CD4-positive, alpha-beta memory T cell (primary cell): Measurements from ENCODE around the gene RANBP10. TPM values are rescaled to one million over a fixed set of nuclear protein-coding genes. Genes with fewer than 3 reads are reported as not detected.
A peak's percentile ranks its signal among the peaks of the same experiment; 100 is the strongest.

Experiments used
- CTCF ChIA-PET: fragments of 350-600 bp; sonication (Branson Sonifier 250); formaldehyde crosslinking; loops from one replicate; lab custom pipeline; 2021; ENCODE audit warnings: inconsistent platforms; ENCODE audit not compliant: partially characterized antibody; lab: Charles Lee
- POLR2A ChIA-PET: fragments of 350-600 bp; sonication (Branson Sonifier 250); formaldehyde crosslinking; loops from one replicate; lab custom pipeline; 2021; ENCODE audit not compliant: partially characterized antibody; lab: Charles Lee
- DNase-seq, 5 donors: peaks; one replicate each; pipeline versions ENCODE4 v3.0.0 to v3.0.0-alpha.2; 2020 to 2022; ENCODE audit warnings: mixed read lengths in 1 of 5
- H3K27ac ChIP-seq: one replicate; pipeline ENCODE4 v1.7.0; 2013; ENCODE audit warnings: low read depth, low read length
- H3K27me3 ChIP-seq: 2 replicates; pipeline ENCODE4 v1.7.0; 2013; ENCODE audit warnings: mild to moderate bottlenecking, low read length, moderate library complexity; ENCODE audit not compliant: insufficient read depth
- H3K36me3 ChIP-seq: 2 replicates; pipeline ENCODE4 v1.7.0; 2013; ENCODE audit warnings: mild to moderate bottlenecking, low read length, moderate library complexity; ENCODE audit not compliant: insufficient read depth
- H3K4me1 ChIP-seq: 2 replicates; pipeline ENCODE4 v1.7.0; 2013; ENCODE audit warnings: mild to moderate bottlenecking, low read length, moderate library complexity; ENCODE audit not compliant: insufficient read depth
- H3K4me3 ChIP-seq, 2 donors: one replicate each; pipeline ENCODE4 v1.7.0; 2013; ENCODE audit warnings: low read length in 2 of 2, mild to moderate bottlenecking in 1 of 2
- H3K9me3 ChIP-seq, 2 donors: one replicate each; pipeline ENCODE4 v1.7.0; 2013; ENCODE audit warnings: low read length in 2 of 2, control low read depth in 1 of 2; ENCODE audit not compliant: control insufficient read depth in 1 of 2
- H3K27ac Mint-ChIP-seq, 7 donors: one replicate each; pipeline ENCODE4 v1.8.0; 2020 to 2021; ENCODE audit warnings: mixed read lengths in 7 of 7, mild to moderate bottlenecking in 6 of 7, inconsistent platforms in 3 of 7, moderate library complexity in 3 of 7
- H3K27me3 Mint-ChIP-seq, 2 donors: one replicate each; pipeline ENCODE4 v1.8.0; 2020 to 2021; ENCODE audit warnings: mixed read lengths in 2 of 2
- H3K36me3 Mint-ChIP-seq, 2 donors: one replicate each; pipeline ENCODE4 v1.8.0; 2020 to 2021; ENCODE audit warnings: mixed read lengths in 2 of 2, inconsistent platforms in 1 of 2, mild to moderate bottlenecking in 1 of 2
- H3K4me1 Mint-ChIP-seq, 4 donors: one replicate each; pipeline ENCODE4 v1.8.0; 2020 to 2021; ENCODE audit warnings: mixed read lengths in 4 of 4, mild to moderate bottlenecking in 1 of 4
- H3K4me3 Mint-ChIP-seq, 8 donors: one replicate each; pipeline ENCODE4 v1.8.0; 2020 to 2021; ENCODE audit warnings: mixed read lengths in 8 of 8, mild to moderate bottlenecking in 7 of 8, moderate library complexity in 6 of 8, inconsistent platforms in 3 of 8
- H3K9me3 Mint-ChIP-seq, 8 donors: one replicate each; pipeline ENCODE4 v1.8.0; 2020 to 2021; ENCODE audit warnings: mixed read lengths in 8 of 8, mild to moderate bottlenecking in 5 of 8, inconsistent platforms in 3 of 8, moderate library complexity in 1 of 8
- intact Hi-C: fragments of 100-400 bp; cut with micrococcal nuclease; formaldehyde crosslinking; loops from one replicate; pipeline ENCODE4 v1.15.1; 2023
- polyA plus RNA-seq, 2 donors: library from polyadenylated mRNA; unstranded; fragments of 300-500 nt; fragmentation: Illumina TruSeq; gene quantifications; one replicate each; pipeline ENCODE4 v1.2.3, GENCODE V29; 2021
- total RNA-seq, 2 experiments: library from RNA; stranded (reverse); gene quantifications; one replicate each; pipeline ENCODE4 v1.2.3, GENCODE V29; 2021

The RANBP10 gene
- total and polyA plus RNA-seq, 4 experiments from 2014 or later, result 7.1 to 27.8 (median 20.1) TPM

- H3K36me3 Mint-ChIP-seq, result peaks cover 19 to 64% of the 10 kb centered on the region in 2 donors
- CTCF ChIA-PET, result no interaction called here
- no peak overlapping the region for H3K4me3 Mint-ChIP-seq
Measured at GRCh38 chr16:67730326-67730725, 76.0 kb downstream of the RANBP10 start.

GRCh38 chr16:67729636-67730248 is 76.6 kb downstream of the RANBP10 start:
- H3K27ac Mint-ChIP-seq, result no peak overlapping the region
- DNase-seq, result no peak
- peaks cover 22 to 65% of the 10 kb centered on the region in 2 donors for H3K36me3 Mint-ChIP-seq
- intact Hi-C loops, result no loop called here
- no peaks in the 10 kb centered on the region for H3K27me3 Mint-ChIP-seq
- H3K4me3 Mint-ChIP-seq, result no peak overlapping the region
- H3K4me3 ChIP-seq, result no peak overlapping the region
- H3K27me3 ChIP-seq, result no peaks in the 10 kb centered on the region
- no peak overlapping the region for H3K27ac ChIP-seq
- no peaks in the 10 kb centered on the region for H3K4me1 ChIP-seq
- no peaks in the 10 kb centered on the region for H3K4me1 Mint-ChIP-seq
- POLR2A ChIA-PET, result interaction anchor here (1.1 to 2.0 kb wide), 2 partner anchors 10 to 14 kb away, joined by 3 to 8 read pairs; partner anchors contain the start of gene GFOD2
- H3K9me3 ChIP-seq, result no peaks in the 10 kb centered on the region
- H3K9me3 Mint-ChIP-seq, result no peaks in the 10 kb centered on the region
- peaks cover 58% of the 10 kb centered on the region for H3K36me3 ChIP-seq
- CTCF ChIA-PET, result interaction anchor here (1.5 kb wide), 1 partner anchor 9 kb away, joined by 3 read pairs; no protein-coding TSS in a partner anchor

More at GRCh38 chr16:67730326-67730725, 76.0 kb downstream of the RANBP10 start:
- POLR2A ChIA-PET, result no interaction called here
- Histone ChIP-seq H3K4me3 (no peak overlapping the region), H3K9me3 (no peaks in the 10 kb centered on the region), H3K36me3 (peaks cover 58% of the 10 kb centered on the region), H3K4me1 (no peaks in the 10 kb centered on the region), H3K27me3 (no peaks in the 10 kb centered on the region), H3K27ac (no peak overlapping the region)
- intact Hi-C loops, result no loop called here
- no peaks in the 10 kb centered on the region for H3K4me1 Mint-ChIP-seq
- no peaks in the 10 kb centered on the region for H3K27me3 Mint-ChIP-seq
- no peak for DNase-seq
- H3K9me3 Mint-ChIP-seq, result no peaks in the 10 kb centered on the region
- peak overlapping the region in 1 of 7 donors; percentile 37 for H3K27ac Mint-ChIP-seq

GRCh38 chr16:67727521-67728485 is 78.6 kb downstream of the RANBP10 start:
- Mint-ChIP-seq H3K9me3 (no peaks in the 10 kb centered on the region), H3K4me1 (no peaks in the 10 kb centered on the region), H3K36me3 (peaks cover 22 to 60% of the 10 kb centered on the region in 2 donors), H3K27me3 (no peaks in the 10 kb centered on the region), H3K4me3 (no peak overlapping the region), H3K27ac (peak overlapping the region in 2 of 7 donors; percentile 50 to 65)
- Histone ChIP-seq H3K27me3 (no peaks in the 10 kb centered on the region), H3K4me3 (no peak overlapping the region), H3K4me1 (no peaks in the 10 kb centered on the region), H3K27ac (no peak overlapping the region), H3K9me3 (no peaks in the 10 kb centered on the region), H3K36me3 (peaks cover 45% of the 10 kb centered on the region)
- no peak for DNase-seq
- ChIA-PET POLR2A (interaction anchor here (1.0 to 2.0 kb wide), 2 partner anchors 8 to 60 kb away, joined by 3 to 8 read pairs; partner anchors contain the start of gene GFOD2), CTCF (interaction anchor here (1.1 kb wide), 1 partner anchor 89 kb away, joined by 4 read pairs; no protein-coding TSS in a partner anchor)
- intact Hi-C loops, result no loop called here

GRCh38 chr16:67726106-67727034 is 80.0 kb downstream of the RANBP10 start:
- no peaks in the 10 kb centered on the region for H3K9me3 ChIP-seq
- Mint-ChIP-seq H3K9me3 (no peaks in the 10 kb centered on the region), H3K27ac (peak overlapping the region in 2 of 7 donors; percentile 36 to 70), H3K4me1 (no peaks in the 10 kb centered on the region), H3K27me3 (no peaks in the 10 kb centered on the region), H3K36me3 (peaks cover 22 to 52% of the 10 kb centered on the region in 2 donors), H3K4me3 (no peak overlapping the region)
- ChIA-PET POLR2A (no interaction called here), CTCF (interaction anchor here (1.0 kb wide), 1 partner anchor 89 kb away, joined by 3 read pairs; no protein-coding TSS in a partner anchor)
- DNase-seq, result no peak
- H3K27me3 ChIP-seq, result no peaks in the 10 kb centered on the region
- H3K36me3 ChIP-seq, result peaks cover 38% of the 10 kb centered on the region
- intact Hi-C loops, result no loop called here
- H3K4me3 ChIP-seq, result no peak overlapping the region
- H3K27ac ChIP-seq, result no peak overlapping the region
- H3K4me1 ChIP-seq, result no peaks in the 10 kb centered on the region

GRCh38 chr16:67723911-67724305 is 82.5 kb downstream of the RANBP10 start:
- Histone ChIP-seq H3K36me3 (peaks cover 13% of the 10 kb centered on the region), H3K27ac (no peak overlapping the region), H3K4me1 (peaks cover 10% of the 10 kb centered on the region), H3K9me3 (no peaks in the 10 kb centered on the region), H3K27me3 (no peaks in the 10 kb centered on the region), H3K4me3 (no peak overlapping the region)
- no peaks in the 10 kb centered on the region for H3K27me3 Mint-ChIP-seq
- no peak overlapping the region for H3K27ac Mint-ChIP-seq
- H3K4me3 Mint-ChIP-seq, result no peak overlapping the region
- POLR2A ChIA-PET, result no interaction called here
- H3K9me3 Mint-ChIP-seq, result no peaks in the 10 kb centered on the region
- intact Hi-C loops, result no loop called here
- CTCF ChIA-PET, result interaction anchor here (0.8 kb wide), 1 partner anchor 93 kb away, joined by 4 read pairs; no protein-coding TSS in a partner anchor
- H3K36me3 Mint-ChIP-seq, result peaks cover 12 to 36% of the 10 kb centered on the region in 2 donors
- no peak for DNase-seq
- peaks cover 12 to 22% (median 17%) of the 10 kb centered on the region in 4 donors for H3K4me1 Mint-ChIP-seq

GRCh38 chr16:67723151-67723910 is 83.0 kb downstream of the RANBP10 start:
- peaks cover 8% of the 10 kb centered on the region for H3K36me3 ChIP-seq
- no peaks in the 10 kb centered on the region for H3K9me3 ChIP-seq
- Mint-ChIP-seq H3K4me3 (no peak overlapping the region), H3K27me3 (no peaks in the 10 kb centered on the region), H3K9me3 (no peaks in the 10 kb centered on the region), H3K36me3 (peaks cover 12 to 31% of the 10 kb centered on the region in 2 donors), H3K27ac (no peak overlapping the region), H3K4me1 (peaks cover 16 to 28% (median 22%) of the 10 kb centered on the region in 4 donors)
- H3K4me3 ChIP-seq, result no peak overlapping the region
- ChIA-PET POLR2A (no interaction called here), CTCF (no interaction called here)
- no peak overlapping the region for H3K27ac ChIP-seq
- H3K4me1 ChIP-seq, result peaks cover 15% of the 10 kb centered on the region
- intact Hi-C loops, result no loop called here
- no peaks in the 10 kb centered on the region for H3K27me3 ChIP-seq
- DNase-seq, result no peak
